Liver (tissue), 9 donors: Measurements from ENCODE around the gene KLK14. TPM values are rescaled to one million over a fixed set of nuclear protein-coding genes. Genes with fewer than 3 reads are reported as not detected.

ENCODE experiments used
- DNase-seq: peaks from one replicate; pipeline ENCODE4 v3.0.0-alpha.2; 2017; ENCODE audit warnings: low spot score
- H3K27ac ChIP-seq, 2 donors: one replicate each; pipeline ENCODE4 v1.7.0; 2013; ENCODE audit warnings: inconsistent platforms in 2 of 2, low read length in 2 of 2, control low read depth in 1 of 2, low read depth in 1 of 2, mild to moderate bottlenecking in 1 of 2
- H3K27me3 ChIP-seq, 4 donors: one replicate each; pipeline versions ENCODE4 v1.6.1 to v1.7.0; 2013; ENCODE audit warnings: low read length in 3 of 4, inconsistent platforms in 1 of 4, mild to moderate bottlenecking in 1 of 4, moderate library complexity in 1 of 4; ENCODE audit not compliant: control insufficient read depth in 4 of 4, insufficient read depth in 4 of 4
- H3K36me3 ChIP-seq, 4 donors: one replicate each; pipeline versions ENCODE4 v1.6.1 to v1.7.0; 2013; ENCODE audit warnings: low read length in 3 of 4, mild to moderate bottlenecking in 3 of 4, low read depth in 1 of 4, moderate library complexity in 1 of 4; ENCODE audit not compliant: control insufficient read depth in 4 of 4, insufficient read depth in 3 of 4
- H3K4me1 ChIP-seq, 4 donors: one replicate each; pipeline versions ENCODE4 v1.6.1 to v1.7.0; 2013; ENCODE audit warnings: low read length in 3 of 4, mild to moderate bottlenecking in 3 of 4, moderate library complexity in 1 of 4; ENCODE audit not compliant: control insufficient read depth in 4 of 4, insufficient read depth in 4 of 4
- H3K4me3 ChIP-seq, 3 donors: one replicate each; pipeline versions ENCODE4 v1.6.1 to v1.7.0; 2013; ENCODE audit warnings: low read length in 3 of 3, control low read depth in 1 of 3, low read depth in 1 of 3, mild to moderate bottlenecking in 1 of 3
- H3K9ac ChIP-seq, 2 donors: one replicate each; pipeline ENCODE4 v1.7.0; 2013; ENCODE audit warnings: low read length in 2 of 2, mild to moderate bottlenecking in 2 of 2, moderate library complexity in 2 of 2, control low read depth in 1 of 2, low read depth in 1 of 2
- H3K9me3 ChIP-seq, 4 donors: one replicate each; pipeline versions ENCODE4 v1.6.1 to v1.7.0; 2013; ENCODE audit warnings: low read length in 3 of 4; ENCODE audit not compliant: control insufficient read depth in 4 of 4
- EGR1 ChIP-seq, 2 donors: IDR thresholded peaks; 2 replicates each; pipeline ENCODE4 v1.6.1; 2016 to 2018; ENCODE audit warnings: antibody characterized with exemption in 2 of 2, low read depth in 2 of 2
- FOXA1 ChIP-seq: IDR thresholded peaks from 2 replicates; pipeline ENCODE4 v1.6.1; 2016; ENCODE audit warnings: antibody characterized with exemption
- FOXA2 ChIP-seq: IDR thresholded peaks from 2 replicates; pipeline ENCODE4 v1.6.1; 2016; ENCODE audit warnings: antibody characterized with exemption
- GABPA ChIP-seq, 2 donors: IDR thresholded peaks in 1 of 2; conservative IDR thresholded peaks in 1 of 2; 2 replicates each; pipeline ENCODE4 v1.6.1; 2016; ENCODE audit warnings: antibody characterized with exemption in 2 of 2, mild to moderate bottlenecking in 1 of 2, moderate library complexity in 1 of 2
- HNF4A ChIP-seq, 2 donors: conservative IDR thresholded peaks; 2 replicates each; pipeline ENCODE4 v1.6.1; 2016; ENCODE audit warnings: antibody characterized with exemption in 2 of 2, mild to moderate bottlenecking in 2 of 2
- HNF4G ChIP-seq: IDR thresholded peaks from 2 replicates; pipeline ENCODE4 v1.6.1; 2016; ENCODE audit warnings: antibody characterized with exemption
- JUND ChIP-seq, 2 donors: IDR thresholded peaks; 2 replicates each; pipeline ENCODE4 v1.6.1; 2016; ENCODE audit warnings: antibody characterized with exemption in 2 of 2
- NR2F2 ChIP-seq: IDR thresholded peaks from 2 replicates; pipeline ENCODE4 v1.6.1; 2016; ENCODE audit warnings: antibody characterized with exemption
- RAD21 ChIP-seq, 2 donors: IDR thresholded peaks; 2 replicates each; pipeline ENCODE4 v1.6.1; 2016; ENCODE audit warnings: antibody characterized with exemption in 2 of 2, mild to moderate bottlenecking in 2 of 2
- REST ChIP-seq: IDR thresholded peaks from 2 replicates; pipeline ENCODE4 v1.6.1; 2016; ENCODE audit warnings: antibody characterized with exemption, mild to moderate bottlenecking
- RXRA ChIP-seq, 2 donors: IDR thresholded peaks; 2 replicates each; pipeline ENCODE4 v1.6.1; 2017 to 2018; ENCODE audit warnings: antibody characterized with exemption in 2 of 2, mild to moderate bottlenecking in 1 of 2
- SP1 ChIP-seq: IDR thresholded peaks from 2 replicates; pipeline ENCODE4 v1.6.1; 2018; ENCODE audit warnings: antibody characterized with exemption, mild to moderate bottlenecking
- TAF1 ChIP-seq: conservative IDR thresholded peaks from 2 replicates; pipeline ENCODE4 v1.6.1; 2016; ENCODE audit warnings: antibody characterized with exemption, mild to moderate bottlenecking
- YY1 ChIP-seq: IDR thresholded peaks from 2 replicates; pipeline ENCODE4 v1.6.1; 2016; ENCODE audit warnings: antibody characterized with exemption, mild to moderate bottlenecking
- WGBS: extraction: QIAGEN DNeasy Blood & Tissue Kit; methylation state at CpG from one replicate; pipeline ENCODE4 v1.1.7; 2013; 5-methylcytosine and 5-hydroxymethylcytosine counted together
- polyA plus RNA-seq, 2 donors: library from polyadenylated mRNA; stranded (reverse) in 1 of 2; unstranded in 1 of 2; fragments of 200-250 nt in 1 of 2; fragments of >200 nt in 1 of 2; fragmentation: Nextera tagmentation in 1 of 2; extraction: Ambion mirVana in 1 of 2; gene quantifications; one replicate each; pipeline versions ENCODE4 v1.2.1 to v1.2.3, GENCODE V29; 2013 to 2015
- total RNA-seq, 2 donors: library from RNA; depleted of rRNA; stranded (reverse); fragments of >200 nt; gene quantifications; one replicate each; pipeline ENCODE4 v1.2.3, GENCODE V29; 2014
- TF ChIP-seq, protein P1 (sequence below): IDR thresholded peaks from 2 replicates; pipeline ENCODE4 v1.6.1; 2016; ENCODE audit warnings: antibody characterized with exemption
- TF ChIP-seq, protein P2 (sequence below): IDR thresholded peaks from 2 replicates; pipeline ENCODE4 v1.6.1; 2016; ENCODE audit warnings: antibody characterized with exemption
- TF ChIP-seq, protein P3 (sequence below): IDR thresholded peaks from 2 replicates; pipeline ENCODE4 v1.6.1; 2016; ENCODE audit warnings: antibody characterized with exemption
- TF ChIP-seq, protein P4 (sequence below): fragments of 150-350 bp; IDR thresholded peaks from 2 replicates; pipeline ENCODE4 v1.5.1; 2017; ENCODE audit warnings: improper control_type of control experiment, low read depth, low read length; ENCODE audit not compliant: missing input control
- donor health status: healthy.
- donor health status: healthy.
- donor health status: healthy.
- donor health status: healthy.
- donor health status: healthy.

Gene KLK14
- total and polyA plus RNA-seq, 4 donors: 0.06 TPM; not detected in 3

- WGBS: 35% methylated on average over 4 of the region's 4 CpGs
- no peak for DNase-seq
Observed at GRCh38 chr19:51083181-51083580, 494 bp upstream of the KLK14 start.

More at GRCh38 chr19:51083181-51083580, 494 bp upstream of the KLK14 start:
- Histone ChIP-seq H3K27ac (no peak overlapping the region), H3K9me3 (no peaks in the 10 kb centered on the region), H3K9ac (no peak overlapping the region), H3K4me1 (no peaks in the 10 kb centered on the region), H3K27me3 (peaks cover 0 to 5% (median 0%) of the 10 kb centered on the region in 4 donors), H3K4me3 (no peak overlapping the region), H3K36me3 (no peaks in the 10 kb centered on the region)
- TF ChIP-seq JUND (IDR thresholded peaks at IDR 0.05) (no peak), GABPA (IDR thresholded peaks at IDR 0.05 in 1 of 2, conservative IDR thresholded peaks at IDR 0.05 in 1 of 2) (no peak), TAF1 (no peak), SP1 (no peak), RXRA (IDR thresholded peaks at IDR 0.05) (no peak), YY1 (no peak), HNF4A (conservative IDR thresholded peaks at IDR 0.05) (no peak), RAD21 (IDR thresholded peaks at IDR 0.05) (no peak), REST (no peak), FOXA2 (no peak), EGR1 (IDR thresholded peaks at IDR 0.05; ENCODE audit: low read depth in 2 of 2) (no peak), FOXA1 (no peak), NR2F2 (no peak), HNF4G (no peak)
- TF ChIP-seq, protein P1, sequence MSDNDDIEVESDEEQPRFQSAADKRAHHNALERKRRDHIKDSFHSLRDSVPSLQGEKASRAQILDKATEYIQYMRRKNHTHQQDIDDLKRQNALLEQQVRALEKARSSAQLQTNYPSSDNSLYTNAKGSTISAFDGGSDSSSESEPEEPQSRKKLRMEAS: no peak
- TF ChIP-seq, protein P2, sequence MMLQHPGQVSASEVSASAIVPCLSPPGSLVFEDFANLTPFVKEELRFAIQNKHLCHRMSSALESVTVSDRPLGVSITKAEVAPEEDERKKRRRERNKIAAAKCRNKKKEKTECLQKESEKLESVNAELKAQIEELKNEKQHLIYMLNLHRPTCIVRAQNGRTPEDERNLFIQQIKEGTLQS: no peak
- TF ChIP-seq, protein P3, sequence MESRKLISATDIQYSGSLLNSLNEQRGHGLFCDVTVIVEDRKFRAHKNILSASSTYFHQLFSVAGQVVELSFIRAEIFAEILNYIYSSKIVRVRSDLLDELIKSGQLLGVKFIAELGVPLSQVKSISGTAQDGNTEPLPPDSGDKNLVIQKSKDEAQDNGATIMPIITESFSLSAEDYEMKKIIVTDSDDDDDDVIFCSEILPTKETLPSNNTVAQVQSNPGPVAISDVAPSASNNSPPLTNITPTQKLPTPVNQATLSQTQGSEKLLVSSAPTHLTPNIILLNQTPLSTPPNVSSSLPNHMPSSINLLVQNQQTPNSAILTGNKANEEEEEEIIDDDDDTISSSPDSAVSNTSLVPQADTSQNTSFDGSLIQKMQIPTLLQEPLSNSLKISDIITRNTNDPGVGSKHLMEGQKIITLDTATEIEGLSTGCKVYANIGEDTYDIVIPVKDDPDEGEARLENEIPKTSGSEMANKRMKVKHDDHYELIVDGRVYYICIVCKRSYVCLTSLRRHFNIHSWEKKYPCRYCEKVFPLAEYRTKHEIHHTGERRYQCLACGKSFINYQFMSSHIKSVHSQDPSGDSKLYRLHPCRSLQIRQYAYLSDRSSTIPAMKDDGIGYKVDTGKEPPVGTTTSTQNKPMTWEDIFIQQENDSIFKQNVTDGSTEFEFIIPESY: no peak
- TF ChIP-seq, protein P4, sequence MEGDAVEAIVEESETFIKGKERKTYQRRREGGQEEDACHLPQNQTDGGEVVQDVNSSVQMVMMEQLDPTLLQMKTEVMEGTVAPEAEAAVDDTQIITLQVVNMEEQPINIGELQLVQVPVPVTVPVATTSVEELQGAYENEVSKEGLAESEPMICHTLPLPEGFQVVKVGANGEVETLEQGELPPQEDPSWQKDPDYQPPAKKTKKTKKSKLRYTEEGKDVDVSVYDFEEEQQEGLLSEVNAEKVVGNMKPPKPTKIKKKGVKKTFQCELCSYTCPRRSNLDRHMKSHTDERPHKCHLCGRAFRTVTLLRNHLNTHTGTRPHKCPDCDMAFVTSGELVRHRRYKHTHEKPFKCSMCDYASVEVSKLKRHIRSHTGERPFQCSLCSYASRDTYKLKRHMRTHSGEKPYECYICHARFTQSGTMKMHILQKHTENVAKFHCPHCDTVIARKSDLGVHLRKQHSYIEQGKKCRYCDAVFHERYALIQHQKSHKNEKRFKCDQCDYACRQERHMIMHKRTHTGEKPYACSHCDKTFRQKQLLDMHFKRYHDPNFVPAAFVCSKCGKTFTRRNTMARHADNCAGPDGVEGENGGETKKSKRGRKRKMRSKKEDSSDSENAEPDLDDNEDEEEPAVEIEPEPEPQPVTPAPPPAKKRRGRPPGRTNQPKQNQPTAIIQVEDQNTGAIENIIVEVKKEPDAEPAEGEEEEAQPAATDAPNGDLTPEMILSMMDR: no peak
